ENCODE measurements around the gene PER2. TPM values are rescaled to one million over a fixed set of nuclear protein-coding genes. Genes with fewer than 3 reads are reported as not detected.

PER2 gene
- total and polyA plus RNA-seq, 2 of the 13 experiments (the other 11 are each of a cell fraction or from before 2014, with no cell fraction given) = 5.1 to 9.4 TPM

- TF ChIP-seq FOXO4 (CRISPR knock-in tag; conservative IDR thresholded peaks at IDR 0.05) (peak; percentile 99), NRL (CRISPR knock-in tag; IDR thresholded peaks at IDR 0.05; ENCODE audit: borderline replicate concordance) (peak; percentile 100), ZNF207 (IDR thresholded peaks at IDR 0.05; ENCODE audit: borderline replicate concordance) (no peak), KLF15 (CRISPR knock-in tag; IDR thresholded peaks at IDR 0.05; ENCODE audit: borderline replicate concordance) (peak; percentile 97; the same call in 1 of the 2 replicates), ZNF432 (CRISPR knock-in tag; IDR thresholded peaks at IDR 0.05; ENCODE audit: borderline replicate concordance) (peak; percentile 94), DBP (CRISPR knock-in tag; IDR thresholded peaks at IDR 0.05; ENCODE audit: not compliant biosample characterization) (peak; percentile 95), ZNF687 (CRISPR knock-in tag; IDR thresholded peaks at IDR 0.05) (peak; percentile 99), ZNF121 (CRISPR knock-in tag; IDR thresholded peaks at IDR 0.05) (0 out of 2 replicates have a peak, but pooled peaks have one; percentile 22), ZNF350 (CRISPR knock-in tag; IDR thresholded peaks at IDR 0.05; ENCODE audit: borderline replicate concordance, low read depth) (peak; percentile 41; the same call in 1 of the 2 replicates), TEAD2 (CRISPR knock-in tag; IDR thresholded peaks at IDR 0.05) (peak; percentile 99), CCDC6 (CRISPR knock-in tag; IDR thresholded peaks at IDR 0.05) (peak; percentile 96; the same call in 1 of the 2 replicates), JARID2 (CRISPR knock-in tag; IDR thresholded peaks at IDR 0.05; ENCODE audit: insufficient replicate concordance) (peak; percentile 90), EP300 (IDR thresholded peaks at IDR 0.05; ENCODE audit: low read depth in 2 of 2, low read length in 2 of 2) (no peak), EP300 (CRISPR knock-in tag; IDR thresholded peaks at IDR 0.05; ENCODE audit: borderline replicate concordance) (peak; percentile 86), ZNF260 (CRISPR knock-in tag; IDR thresholded peaks at IDR 0.05; ENCODE audit: borderline replicate concordance, low read depth) (no peak), ZNF839 (CRISPR knock-in tag; IDR thresholded peaks at IDR 0.05; ENCODE audit: borderline replicate concordance) (peak; percentile 65; the same call in 1 of the 2 replicates), MTA1 (CRISPR knock-in tag; IDR thresholded peaks at IDR 0.05; ENCODE audit: borderline replicate concordance) (peak; percentile 76; the same call in 1 of the 2 replicates), ZNF160 (CRISPR knock-in tag; IDR thresholded peaks at IDR 0.05) (peak; percentile 98), ZNF615 (CRISPR knock-in tag; IDR thresholded peaks at IDR 0.05; ENCODE audit: borderline replicate concordance) (peak; percentile 73; the same call in 1 of the 2 replicates), HES4 (CRISPR knock-in tag; IDR thresholded peaks at IDR 0.05; ENCODE audit: borderline replicate concordance) (peak; percentile 100)
- TF ChIP-seq, protein P1, sequence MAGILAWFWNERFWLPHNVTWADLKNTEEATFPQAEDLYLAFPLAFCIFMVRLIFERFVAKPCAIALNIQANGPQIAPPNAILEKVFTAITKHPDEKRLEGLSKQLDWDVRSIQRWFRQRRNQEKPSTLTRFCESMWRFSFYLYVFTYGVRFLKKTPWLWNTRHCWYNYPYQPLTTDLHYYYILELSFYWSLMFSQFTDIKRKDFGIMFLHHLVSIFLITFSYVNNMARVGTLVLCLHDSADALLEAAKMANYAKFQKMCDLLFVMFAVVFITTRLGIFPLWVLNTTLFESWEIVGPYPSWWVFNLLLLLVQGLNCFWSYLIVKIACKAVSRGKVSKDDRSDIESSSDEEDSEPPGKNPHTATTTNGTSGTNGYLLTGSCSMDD (CRISPR knock-in tag; IDR thresholded peaks at IDR 0.05) = peak; percentile 98
These were observed 49.5 kb downstream of the PER2 start (continued) for GRCh38 chr2:238238766-238239542.
